ENCODE measurements around the gene PUS1.

DNA sequence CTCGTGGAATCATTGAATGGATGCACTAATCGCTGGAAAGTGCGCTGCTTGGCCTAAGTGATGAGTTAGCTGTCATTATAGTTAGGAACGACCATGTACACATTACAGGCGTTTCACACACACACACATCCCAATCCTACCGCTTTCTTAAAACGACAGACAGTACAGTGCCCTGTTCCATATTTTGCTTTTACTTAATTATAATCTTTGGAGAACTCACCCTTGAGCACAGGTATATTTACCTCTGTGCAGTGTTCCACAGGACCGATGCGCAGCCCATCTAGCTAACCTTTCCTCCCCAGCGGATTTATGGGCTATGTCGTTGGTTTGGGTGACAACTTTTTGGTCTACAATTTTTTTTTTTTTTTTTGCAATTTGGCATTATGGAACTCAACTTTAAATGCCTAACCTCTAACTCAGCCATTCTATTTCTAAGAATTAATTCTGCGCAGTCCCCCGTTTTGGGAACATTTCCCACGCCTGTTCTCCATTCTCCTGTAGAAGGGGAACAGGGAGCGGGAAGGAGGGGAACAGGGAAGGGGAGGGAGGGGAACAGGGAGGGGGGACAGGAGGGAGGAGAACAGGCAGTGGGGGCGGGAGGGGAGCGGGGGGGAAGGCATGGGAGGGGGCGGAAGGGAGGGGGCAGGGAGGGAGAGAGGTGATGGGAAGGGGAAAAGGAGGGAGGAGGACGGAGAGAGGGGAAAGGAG is 35.3 kb upstream of the PUS1 start:
- TF ChIP-seq, protein P1, sequence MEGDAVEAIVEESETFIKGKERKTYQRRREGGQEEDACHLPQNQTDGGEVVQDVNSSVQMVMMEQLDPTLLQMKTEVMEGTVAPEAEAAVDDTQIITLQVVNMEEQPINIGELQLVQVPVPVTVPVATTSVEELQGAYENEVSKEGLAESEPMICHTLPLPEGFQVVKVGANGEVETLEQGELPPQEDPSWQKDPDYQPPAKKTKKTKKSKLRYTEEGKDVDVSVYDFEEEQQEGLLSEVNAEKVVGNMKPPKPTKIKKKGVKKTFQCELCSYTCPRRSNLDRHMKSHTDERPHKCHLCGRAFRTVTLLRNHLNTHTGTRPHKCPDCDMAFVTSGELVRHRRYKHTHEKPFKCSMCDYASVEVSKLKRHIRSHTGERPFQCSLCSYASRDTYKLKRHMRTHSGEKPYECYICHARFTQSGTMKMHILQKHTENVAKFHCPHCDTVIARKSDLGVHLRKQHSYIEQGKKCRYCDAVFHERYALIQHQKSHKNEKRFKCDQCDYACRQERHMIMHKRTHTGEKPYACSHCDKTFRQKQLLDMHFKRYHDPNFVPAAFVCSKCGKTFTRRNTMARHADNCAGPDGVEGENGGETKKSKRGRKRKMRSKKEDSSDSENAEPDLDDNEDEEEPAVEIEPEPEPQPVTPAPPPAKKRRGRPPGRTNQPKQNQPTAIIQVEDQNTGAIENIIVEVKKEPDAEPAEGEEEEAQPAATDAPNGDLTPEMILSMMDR (IDR thresholded peaks at IDR 0.05; ENCODE audit: low read depth, low read length): no peak
- TF ChIP-seq POLR2A (IDR thresholded peaks at IDR 0.05; ENCODE audit: extremely low read depth, insufficient read length): no peak
- TF ChIP-seq, protein P2, sequence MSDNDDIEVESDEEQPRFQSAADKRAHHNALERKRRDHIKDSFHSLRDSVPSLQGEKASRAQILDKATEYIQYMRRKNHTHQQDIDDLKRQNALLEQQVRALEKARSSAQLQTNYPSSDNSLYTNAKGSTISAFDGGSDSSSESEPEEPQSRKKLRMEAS (IDR thresholded peaks at IDR 0.05; ENCODE audit: low read depth, low read length): no peak
- TF ChIP-seq MYC (IDR thresholded peaks at IDR 0.05; ENCODE audit: low read depth, low read length): no peak

Data from NB4 (cell line).